Central memory CD8-positive, alpha-beta T cell (primary cell): ENCODE measurements around the gene STAT5B.

Experiments
- ATAC-seq: fragments of 150-1000 bp; cut with Tn5 transposase; replicated peaks from 2 replicates; pipeline ENCODE4 v1.10.0; 2022; ENCODE audit warnings: mild to moderate bottlenecking, moderate FRiP score, moderate number of reproducible peaks; ENCODE audit not compliant: poor library complexity, severe bottlenecking; ENCODE audit errors: extremely low read depth
- DNase-seq, 2 donors: peaks; one replicate each; pipeline ENCODE4 v3.0.0; 2021; ENCODE audit warnings: low spot score in 2 of 2
- H3K27ac Mint-ChIP-seq: one replicate; pipeline ENCODE4 v1.8.0; 2022; ENCODE audit warnings: low read depth, mild to moderate bottlenecking, moderate library complexity, mixed read lengths
- H3K27me3 Mint-ChIP-seq: one replicate; pipeline ENCODE4 v1.8.0; 2022; ENCODE audit warnings: mixed read lengths
- H3K36me3 Mint-ChIP-seq: one replicate; pipeline ENCODE4 v1.8.0; 2022; ENCODE audit warnings: mild to moderate bottlenecking, moderate library complexity, mixed read lengths; ENCODE audit not compliant: insufficient read depth
- H3K4me1 Mint-ChIP-seq: one replicate; pipeline ENCODE4 v1.8.0; 2022; ENCODE audit warnings: mixed read lengths
- H3K4me3 Mint-ChIP-seq: one replicate; pipeline ENCODE4 v1.8.0; 2022; ENCODE audit warnings: mild to moderate bottlenecking, moderate library complexity, mixed read lengths
- H3K9me3 Mint-ChIP-seq: one replicate; pipeline ENCODE4 v1.8.0; 2022; ENCODE audit warnings: mixed read lengths

Gene STAT5B

DNA sequence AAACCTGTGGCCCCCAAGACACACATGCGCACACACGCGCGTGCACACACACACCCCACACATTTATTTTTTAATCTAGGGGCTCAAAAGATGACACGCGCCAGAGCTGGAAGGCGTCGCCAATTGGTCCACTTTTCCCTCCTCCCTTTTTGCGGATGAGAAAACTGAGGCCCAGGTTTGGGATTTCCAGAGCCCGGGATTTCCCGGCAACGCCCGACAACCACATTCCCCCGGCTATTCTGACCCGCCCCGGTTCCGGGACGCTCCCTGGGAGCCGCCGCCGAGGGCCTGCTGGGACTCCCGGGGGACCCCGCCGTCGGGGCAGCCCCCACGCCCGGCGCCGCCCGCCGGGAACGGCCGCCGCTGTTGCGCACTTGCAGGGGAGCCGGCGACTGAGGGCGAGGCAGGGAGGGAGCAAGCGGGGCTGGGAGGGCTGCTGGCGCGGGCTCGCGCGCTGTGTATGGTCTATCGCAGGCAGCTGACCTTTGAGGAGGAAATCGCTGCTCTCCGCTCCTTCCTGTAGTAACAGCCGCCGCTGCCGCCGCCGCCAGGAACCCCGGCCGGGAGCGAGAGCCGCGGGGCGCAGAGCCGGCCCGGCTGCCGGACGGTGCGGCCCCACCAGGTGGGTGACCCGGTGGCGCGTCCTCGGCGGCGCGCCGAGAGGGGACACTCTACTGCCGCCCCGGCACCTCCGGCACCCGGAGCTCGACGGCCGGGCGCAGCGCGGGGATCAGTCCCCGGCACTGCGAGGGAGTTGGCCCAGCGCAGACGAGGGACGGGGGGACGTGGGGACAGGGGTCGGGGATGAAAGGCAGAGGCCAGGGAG lies 12.0 kb upstream of the STAT5B start, which contains the start of gene STAT5A:
STAT5A (plus strand) TSS at position 522 of the 826 bp plus-strand sequence. CDS start 914 bp downstream, outside the sequence.
- Mint-ChIP-seq H3K27ac (peak within 1 kb of the TSS; percentile 98), H3K4me3 (peak within 1 kb of the TSS; percentile 96), H3K9me3 (no peaks in the 10 kb centered on the region), H3K4me1 (peaks cover 55% of the 10 kb centered on the region), H3K36me3 (peaks cover 33% of the 10 kb centered on the region), H3K27me3 (no peaks in the 10 kb centered on the region)
- peak; percentile 88 for ATAC-seq
- peak; percentile 74 to 83 for DNase-seq

DNA sequence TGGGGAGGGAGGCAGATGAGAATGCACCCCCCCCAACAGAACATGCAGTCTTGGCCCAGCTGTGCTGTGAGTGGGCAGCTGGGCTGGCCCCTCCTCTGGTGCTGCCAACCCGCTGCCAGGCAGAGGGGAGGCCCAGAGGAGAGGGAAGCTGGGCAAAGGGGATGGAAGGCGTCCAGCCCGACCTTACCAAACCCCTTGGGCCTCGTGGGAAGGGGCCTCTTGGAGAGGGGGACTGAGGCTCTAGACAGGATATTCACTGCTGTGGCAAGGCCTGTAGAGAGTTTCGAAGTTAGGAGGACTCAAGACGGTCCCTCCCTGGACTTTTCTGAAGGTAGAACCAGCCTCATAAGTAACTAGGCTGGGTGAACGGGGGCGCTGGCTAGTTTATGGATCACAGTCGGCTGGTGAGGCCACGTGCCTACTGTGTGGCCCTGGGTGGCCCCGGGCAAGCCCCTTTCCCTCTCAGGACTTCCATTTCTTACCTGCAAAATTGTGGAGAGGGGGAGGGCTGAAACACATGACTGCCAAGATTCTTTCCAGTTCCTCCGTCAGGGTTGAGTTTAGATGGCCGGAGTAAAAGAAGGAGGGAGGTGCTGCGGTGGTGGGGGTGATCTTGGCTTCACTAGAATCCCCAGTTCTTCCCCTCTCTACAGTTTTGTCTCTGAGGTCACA lies 11.2 kb upstream of the STAT5B start:
- H3K27me3 Mint-ChIP-seq: no peaks in the 10 kb centered on the region
- peaks cover 28% of the 10 kb centered on the region for H3K36me3 Mint-ChIP-seq
- peaks cover 60% of the 10 kb centered on the region for H3K4me1 Mint-ChIP-seq
- peak overlapping the region; percentile 96 for H3K4me3 Mint-ChIP-seq
- peak overlapping the region; percentile 98 for H3K27ac Mint-ChIP-seq
- ATAC-seq (peak; percentile 25), DNase-seq (peak in 1 of 2 donors; percentile 42)
- H3K9me3 Mint-ChIP-seq: no peaks in the 10 kb centered on the region

DNA sequence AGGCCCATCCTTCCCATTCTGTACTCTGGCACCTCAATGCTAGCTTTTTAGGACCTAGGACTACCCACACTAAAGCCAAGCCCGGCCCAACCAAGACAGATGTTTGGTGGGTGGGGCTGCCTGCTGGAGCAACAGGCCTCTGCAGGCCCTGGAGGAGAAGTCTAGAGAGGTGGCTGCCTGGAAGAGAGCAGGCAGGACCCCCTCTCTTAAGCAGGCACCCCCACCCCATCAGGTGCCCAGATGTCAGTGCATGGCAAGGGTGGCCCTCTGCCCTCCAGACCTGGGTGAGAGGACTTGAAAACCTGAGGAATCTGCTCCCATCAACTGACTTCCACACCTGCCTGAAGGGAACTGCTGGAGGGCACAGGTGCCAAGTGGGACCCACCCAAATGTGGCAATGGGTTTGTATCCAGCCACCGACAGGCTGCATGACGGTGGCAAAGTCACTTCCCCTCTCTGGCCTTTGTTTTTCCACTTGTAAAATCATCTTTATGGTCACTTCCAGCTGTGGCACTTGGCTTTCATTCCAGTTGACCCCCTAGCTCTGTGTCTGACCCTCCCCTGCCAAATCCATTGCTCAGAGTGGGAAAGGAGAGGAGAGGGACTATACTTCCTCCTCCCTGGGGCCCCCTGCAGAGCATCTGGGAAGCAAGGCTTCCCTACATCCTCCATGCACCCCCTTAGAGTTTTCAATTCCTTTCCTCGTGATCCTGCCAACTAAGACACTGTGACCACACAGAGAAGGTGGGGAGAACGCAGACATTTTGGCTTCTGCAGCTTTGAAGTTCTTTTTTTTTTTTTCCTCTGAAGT lies 10.4 kb upstream of the STAT5B start:
- DNase-seq (no peak), ATAC-seq (no peak)
- Mint-ChIP-seq H3K4me1 (peaks cover 56% of the 10 kb centered on the region), H3K27me3 (no peaks in the 10 kb centered on the region), H3K27ac (peak overlapping the region; percentile 98), H3K36me3 (peaks cover 26% of the 10 kb centered on the region), H3K9me3 (no peaks in the 10 kb centered on the region), H3K4me3 (peak overlapping the region; percentile 96)

DNA sequence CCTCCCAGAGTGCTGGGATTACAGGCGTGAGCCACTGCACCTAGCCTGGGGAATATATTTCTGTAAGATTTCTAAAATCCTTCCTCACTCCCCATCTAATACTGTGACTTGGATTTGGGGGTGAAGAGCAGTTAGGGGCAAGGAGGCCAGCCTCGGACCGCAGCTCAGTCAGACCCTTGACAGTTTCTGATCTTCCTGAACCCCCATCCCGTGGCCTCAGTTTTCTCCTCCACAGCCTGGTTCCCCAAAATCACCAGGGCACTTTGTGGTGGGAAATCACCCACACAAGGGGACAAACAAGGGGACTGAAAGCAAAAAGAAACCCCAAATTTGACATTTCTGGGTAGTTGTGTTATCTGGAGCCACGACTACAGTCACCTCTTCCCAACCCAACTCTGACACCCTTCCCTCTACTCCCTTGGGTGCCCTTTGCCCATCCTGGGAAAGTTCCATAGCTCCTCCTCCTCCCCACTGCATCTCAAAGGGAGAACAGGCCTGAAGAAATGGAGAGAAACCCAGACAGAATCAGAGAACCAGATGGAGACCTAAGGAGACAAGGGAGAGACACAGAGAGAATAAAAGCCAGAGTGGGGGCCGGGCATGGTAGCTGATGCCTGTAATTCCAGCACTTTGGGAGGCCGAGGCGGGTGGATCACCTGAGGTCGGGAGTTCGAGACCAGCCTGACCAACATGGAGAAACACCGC lies 9.3 kb upstream of the STAT5B start:
- Mint-ChIP-seq H3K4me3 (peak overlapping the region; percentile 96), H3K4me1 (peaks cover 46% of the 10 kb centered on the region), H3K9me3 (no peaks in the 10 kb centered on the region), H3K27ac (no peak overlapping the region), H3K36me3 (peaks cover 24% of the 10 kb centered on the region), H3K27me3 (no peaks in the 10 kb centered on the region)
- ATAC-seq (no peak), DNase-seq (no peak)

DNA sequence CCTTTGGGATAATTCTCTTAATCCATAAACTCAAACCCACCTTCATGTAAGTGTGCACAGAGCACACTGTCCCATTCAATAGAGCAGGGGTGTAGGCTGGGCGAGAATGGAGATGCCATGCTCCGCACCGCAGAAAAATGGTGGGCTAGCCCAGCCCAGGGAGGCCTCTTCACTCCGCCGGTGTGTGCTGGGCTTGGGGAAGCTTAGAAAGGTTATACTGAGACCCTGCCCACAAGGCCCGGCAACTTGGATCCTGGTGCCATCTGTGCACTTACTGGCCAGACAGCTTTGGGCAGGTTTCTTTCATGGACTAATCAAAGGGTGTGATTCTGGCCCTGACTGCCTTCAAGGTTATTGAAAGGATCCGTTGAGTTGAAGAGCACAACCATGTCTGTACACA lies 8.4 kb upstream of the STAT5B start:
- Mint-ChIP-seq H3K4me3 (no peak overlapping the region), H3K27me3 (no peaks in the 10 kb centered on the region), H3K36me3 (peaks cover 21% of the 10 kb centered on the region), H3K9me3 (no peaks in the 10 kb centered on the region), H3K27ac (no peak overlapping the region), H3K4me1 (peaks cover 37% of the 10 kb centered on the region)
- no peak for DNase-seq
- ATAC-seq: no peak

DNA sequence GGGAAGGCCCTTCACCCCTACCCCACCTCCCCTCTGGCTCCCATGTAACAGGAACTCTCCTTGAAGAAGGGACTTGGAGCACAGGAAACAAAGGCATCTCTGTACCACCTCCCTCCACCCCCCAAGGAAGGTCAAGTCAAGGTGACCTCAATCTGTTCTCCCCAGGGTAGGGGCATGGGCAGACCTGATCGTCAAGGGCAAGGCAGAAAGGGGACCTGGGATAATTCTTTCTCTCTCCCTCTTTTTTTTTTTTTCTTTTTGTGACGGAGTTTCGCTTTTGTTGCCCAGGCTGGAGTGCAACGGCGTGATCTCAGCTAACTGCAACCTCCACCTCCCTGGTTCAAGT lies 7.8 kb upstream of the STAT5B start:
- DNase-seq (no peak), ATAC-seq (no peak)
- no peak overlapping the region for H3K4me3 Mint-ChIP-seq
- H3K27ac Mint-ChIP-seq: no peak overlapping the region
- no peaks in the 10 kb centered on the region for H3K9me3 Mint-ChIP-seq
- H3K4me1 Mint-ChIP-seq: peaks cover 31% of the 10 kb centered on the region
- peaks cover 17% of the 10 kb centered on the region for H3K36me3 Mint-ChIP-seq
- H3K27me3 Mint-ChIP-seq: no peaks in the 10 kb centered on the region

DNA sequence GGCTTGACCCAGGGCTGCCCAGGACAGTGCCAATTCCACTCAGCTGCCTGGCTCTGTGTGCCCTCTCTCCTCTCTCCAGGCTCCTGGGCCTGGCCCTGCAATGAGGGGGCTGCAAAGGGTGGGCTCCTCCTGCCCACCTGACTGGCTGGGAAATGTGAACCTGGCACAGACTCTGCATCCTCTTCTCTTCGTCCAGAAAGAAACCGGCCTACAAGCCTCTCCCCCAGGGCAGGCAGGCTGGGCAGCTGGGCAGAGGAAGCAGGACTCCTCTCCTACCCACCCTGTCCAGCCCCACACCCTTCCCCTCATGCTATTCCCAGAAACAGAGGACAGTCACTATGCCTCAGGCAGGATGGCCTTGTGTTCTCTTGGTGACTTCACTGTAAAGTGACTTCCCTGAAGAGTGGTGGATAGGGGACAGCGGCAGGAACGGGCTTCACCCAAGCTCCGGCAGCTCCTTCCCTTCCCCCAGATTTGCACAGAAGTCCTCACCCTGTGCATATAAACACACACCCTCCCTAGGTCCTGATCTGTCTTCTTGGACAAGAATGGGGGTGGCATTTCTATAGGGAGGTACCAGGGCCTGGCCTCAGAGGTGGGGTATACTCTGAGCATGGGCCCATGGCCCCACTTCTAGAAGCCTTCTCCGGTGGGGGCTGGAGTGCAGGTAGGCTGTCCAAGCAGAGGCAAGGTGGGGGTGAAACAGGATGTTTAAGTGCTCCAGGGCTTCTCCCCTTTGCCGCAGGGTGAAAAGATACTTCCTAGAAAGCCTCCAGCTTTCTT lies 7.2 kb upstream of the STAT5B start:
- no peak overlapping the region for H3K4me3 Mint-ChIP-seq
- no peaks in the 10 kb centered on the region for H3K27me3 Mint-ChIP-seq
- H3K36me3 Mint-ChIP-seq: peaks cover 16% of the 10 kb centered on the region
- no peak for ATAC-seq
- no peaks in the 10 kb centered on the region for H3K9me3 Mint-ChIP-seq
- peaks cover 29% of the 10 kb centered on the region for H3K4me1 Mint-ChIP-seq
- peak overlapping the region; percentile 90 for H3K27ac Mint-ChIP-seq
- DNase-seq: no peak

DNA sequence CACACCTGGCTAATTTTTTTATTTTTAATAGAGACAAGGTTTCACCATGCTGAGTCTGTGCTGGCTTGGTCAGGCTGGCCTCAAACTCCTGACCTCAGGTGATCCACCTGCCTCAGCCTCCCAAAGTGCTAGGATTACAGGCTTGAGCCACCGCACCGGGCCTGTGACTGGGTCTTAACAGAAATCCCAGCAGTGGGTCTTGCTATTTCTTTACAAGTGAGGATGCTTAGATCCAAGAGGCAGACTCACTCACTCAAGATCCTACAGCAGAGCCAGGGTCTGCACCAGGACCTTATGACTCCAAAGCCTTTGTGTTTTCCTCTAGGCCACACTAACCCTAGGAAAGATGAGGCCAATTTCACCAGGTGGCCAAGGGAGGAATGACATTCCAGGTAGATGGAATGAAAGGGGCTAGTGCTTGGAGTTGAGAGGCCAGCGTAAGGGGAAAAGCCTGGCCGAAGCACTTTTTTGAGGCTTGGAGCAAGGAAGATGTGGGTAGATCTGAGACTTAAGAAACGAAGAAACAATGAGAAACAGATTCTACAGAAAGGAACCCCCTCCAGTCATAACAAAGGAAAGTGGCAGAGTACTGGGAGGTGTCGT lies 6.4 kb upstream of the STAT5B start:
- ATAC-seq: no peak
- no peaks in the 10 kb centered on the region for H3K27me3 Mint-ChIP-seq
- H3K4me3 Mint-ChIP-seq: no peak overlapping the region
- DNase-seq: peak in 1 of 2 donors; percentile 8
- peak overlapping the region; percentile 90 for H3K27ac Mint-ChIP-seq
- peaks cover 26% of the 10 kb centered on the region for H3K4me1 Mint-ChIP-seq
- peaks cover 16% of the 10 kb centered on the region for H3K36me3 Mint-ChIP-seq
- H3K9me3 Mint-ChIP-seq: no peaks in the 10 kb centered on the region

DNA sequence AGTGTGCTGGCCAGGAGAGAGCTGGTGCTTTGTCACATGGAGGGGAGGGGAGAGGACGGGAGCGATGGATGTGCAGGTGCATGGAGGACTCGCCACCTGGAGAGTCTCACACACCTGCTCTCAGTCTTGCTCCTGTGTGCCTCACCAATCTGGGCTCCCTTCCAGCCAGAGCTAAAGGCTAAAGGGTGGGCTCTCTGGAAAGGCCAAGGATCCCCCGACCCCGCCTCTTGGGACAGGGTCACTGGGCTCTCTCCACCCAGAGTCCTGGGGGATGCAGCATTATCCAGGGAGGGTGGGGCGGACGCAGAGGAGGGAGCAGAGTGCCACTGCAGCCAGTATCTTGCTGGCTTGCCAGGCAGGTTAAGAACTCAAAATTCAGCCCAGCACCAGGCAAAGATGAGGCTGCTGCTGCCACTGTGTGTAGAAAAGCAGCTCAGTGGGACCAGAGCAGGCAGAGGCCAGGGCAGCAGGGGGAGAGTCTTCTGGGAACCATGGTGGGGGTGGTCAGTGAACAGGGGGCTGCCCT lies 5.4 kb upstream of the STAT5B start:
- ATAC-seq: no peak
- Mint-ChIP-seq H3K4me3 (no peak overlapping the region), H3K27me3 (no peaks in the 10 kb centered on the region), H3K36me3 (peaks cover 18% of the 10 kb centered on the region), H3K4me1 (peaks cover 25% of the 10 kb centered on the region), H3K9me3 (no peaks in the 10 kb centered on the region), H3K27ac (no peak overlapping the region)
- DNase-seq: peak in 1 of 2 donors; percentile 8

DNA sequence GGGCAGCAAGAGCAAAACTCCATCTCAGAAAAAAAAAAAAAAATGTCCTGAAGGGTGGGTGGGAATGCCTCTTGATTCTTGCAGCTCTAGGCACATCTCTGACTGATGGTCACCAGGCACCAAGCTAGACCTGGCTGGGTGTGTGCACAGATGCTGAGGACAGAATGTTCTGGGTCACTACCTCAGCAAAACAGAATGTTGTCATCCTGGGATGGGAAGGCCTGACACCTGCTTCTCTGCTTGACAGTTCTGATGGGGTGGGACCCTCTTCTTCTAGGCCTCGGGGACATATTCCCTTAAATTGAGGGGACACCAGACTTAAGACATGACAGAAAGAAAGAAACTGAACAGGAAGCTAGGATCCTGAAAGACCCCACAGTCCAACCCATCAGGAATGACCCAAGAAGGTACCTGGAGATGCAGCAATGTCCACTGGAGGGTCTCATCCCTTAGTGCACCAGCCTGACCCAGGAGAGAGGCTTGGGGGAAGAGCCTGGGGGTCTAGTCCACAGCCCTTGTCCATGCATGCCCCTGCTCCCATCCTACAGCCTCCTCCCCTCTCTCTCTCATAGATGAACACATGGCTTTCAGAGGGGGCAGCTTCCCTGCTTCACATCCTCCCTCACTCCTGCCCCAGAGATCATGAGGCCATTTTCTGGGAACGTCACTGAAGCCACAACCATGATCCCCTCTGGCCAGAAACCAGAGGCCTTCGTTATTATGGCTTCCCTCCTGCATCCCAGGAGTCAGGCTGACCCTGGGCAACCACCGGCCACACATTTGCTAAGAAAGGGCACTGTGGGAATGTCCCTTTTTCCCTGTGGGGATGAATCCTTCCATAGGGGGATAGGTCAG lies 3.8 kb upstream of the STAT5B start:
- H3K36me3 Mint-ChIP-seq: peaks cover 27% of the 10 kb centered on the region
- no peak overlapping the region for H3K4me3 Mint-ChIP-seq
- H3K4me1 Mint-ChIP-seq: peaks cover 20% of the 10 kb centered on the region
- H3K9me3 Mint-ChIP-seq: no peaks in the 10 kb centered on the region
- no peak overlapping the region for H3K27ac Mint-ChIP-seq
- ATAC-seq (no peak), DNase-seq (peak in 1 of 2 donors; percentile 7)
- no peaks in the 10 kb centered on the region for H3K27me3 Mint-ChIP-seq
